Measurements from ENCODE around the gene CSNK1D.
A peak's percentile ranks its signal among the peaks of the same experiment; 100 is the strongest.

The CSNK1D gene

DNA sequence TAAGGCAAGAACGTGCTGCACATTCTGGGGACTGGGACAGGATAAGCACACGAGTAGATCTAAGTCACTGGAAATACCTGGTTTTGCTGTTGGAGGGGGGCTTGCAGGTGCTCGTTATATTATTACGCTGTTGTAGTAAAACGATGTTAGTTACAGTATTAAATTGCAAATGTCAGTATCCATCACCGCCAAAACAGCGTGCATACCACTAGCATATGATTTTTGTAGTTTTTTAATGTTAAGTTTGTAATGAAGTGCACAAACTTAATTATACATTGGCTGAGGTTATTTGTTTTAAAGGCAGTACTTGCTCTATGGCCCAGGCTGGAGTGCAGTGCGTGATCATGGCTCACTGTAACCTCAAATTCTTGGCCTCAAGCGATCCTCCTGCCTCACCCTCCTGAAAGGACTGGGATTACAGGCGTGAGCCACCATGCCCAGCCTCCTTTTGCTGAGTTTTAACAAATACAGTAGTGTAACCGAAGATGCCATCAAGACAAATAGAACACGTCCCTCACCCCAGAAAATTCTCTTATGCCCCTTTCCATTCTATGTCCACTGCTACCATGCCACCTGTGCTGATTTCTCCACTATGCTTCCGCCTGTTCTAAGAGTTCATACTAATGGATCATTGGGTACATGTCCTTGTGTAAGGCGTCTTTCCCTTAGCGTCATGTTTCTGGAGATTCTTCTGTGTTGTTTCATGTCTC, 20.7 kb upstream of the CSNK1D start:
- no peak for DNase-seq

DNA sequence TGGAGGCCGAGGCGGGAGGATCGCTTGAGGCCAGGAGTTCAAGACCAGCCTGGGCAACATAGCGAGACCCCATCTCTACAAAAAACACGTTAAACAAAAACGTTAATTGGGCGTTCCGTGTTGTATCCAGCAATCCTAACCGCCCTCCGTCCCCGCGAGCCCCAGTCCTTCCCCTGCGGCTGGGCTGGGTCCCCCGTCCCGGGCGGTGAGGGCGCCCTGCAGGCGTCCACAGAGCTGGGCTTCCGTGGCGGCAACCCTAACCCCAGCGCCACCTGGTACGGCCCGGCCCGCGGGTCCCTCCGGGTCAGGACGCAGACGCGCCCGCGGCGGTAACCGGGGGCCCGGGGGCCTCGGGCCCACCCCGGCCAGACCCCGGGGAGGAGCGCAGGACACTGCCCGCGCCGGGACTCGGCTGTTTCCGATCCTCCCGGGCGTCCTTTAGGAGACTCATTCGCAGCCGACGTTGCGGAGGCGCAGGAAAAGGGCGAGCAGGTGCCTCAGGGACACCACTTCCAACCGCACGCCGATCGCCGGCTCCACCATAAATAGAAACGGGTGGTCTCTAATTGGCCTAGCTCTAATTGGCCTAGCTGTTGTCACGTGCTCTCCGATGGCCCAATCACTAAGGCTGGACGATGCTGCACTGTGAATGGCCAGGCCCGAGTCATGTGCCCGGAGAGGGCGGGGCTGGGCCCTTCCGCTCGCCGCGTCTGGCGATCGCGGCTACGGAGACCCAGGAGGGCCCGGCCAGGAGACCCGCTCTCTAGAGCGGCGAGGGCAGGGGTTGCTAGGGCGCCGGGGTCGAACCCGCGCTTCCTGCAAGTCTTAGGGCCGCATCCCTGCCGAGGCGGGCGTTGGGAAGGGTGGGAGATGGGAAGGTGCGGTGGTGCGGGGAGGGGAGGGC, 19.0 kb upstream of the CSNK1D start:
- peak; percentile 98 for DNase-seq

DNA sequence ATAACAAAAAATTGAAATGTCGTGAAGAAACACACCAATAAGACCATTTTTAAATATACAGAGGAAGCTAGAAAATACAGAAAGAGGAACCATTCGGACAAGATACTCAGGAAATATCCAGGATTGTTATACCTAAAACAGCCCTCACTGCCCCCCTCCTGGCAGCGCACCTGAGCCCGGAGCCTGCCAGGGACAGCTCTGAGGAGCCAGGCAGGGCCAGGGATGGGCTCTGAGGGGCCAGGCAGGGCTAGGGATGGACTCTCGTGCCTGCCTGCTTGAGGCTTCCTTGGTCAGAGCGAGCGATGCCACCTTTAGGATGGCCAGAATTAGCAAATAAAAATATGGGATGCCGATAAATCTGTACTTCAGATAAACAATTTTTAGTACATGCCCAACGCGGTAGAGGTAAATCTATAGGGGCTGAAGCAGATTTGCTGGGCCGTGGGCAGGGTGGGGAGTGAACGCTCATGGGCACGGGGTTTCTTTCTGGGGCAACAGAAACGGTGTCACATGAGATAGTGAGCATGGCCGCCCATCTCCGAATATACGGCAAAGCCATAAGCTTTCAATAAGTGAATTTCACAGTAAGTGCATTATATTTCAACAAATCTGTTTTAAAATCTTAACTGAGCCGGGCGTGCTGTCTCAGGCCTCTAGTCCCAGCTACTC, 18.2 kb upstream of the CSNK1D start:
- no peak for DNase-seq

DNA sequence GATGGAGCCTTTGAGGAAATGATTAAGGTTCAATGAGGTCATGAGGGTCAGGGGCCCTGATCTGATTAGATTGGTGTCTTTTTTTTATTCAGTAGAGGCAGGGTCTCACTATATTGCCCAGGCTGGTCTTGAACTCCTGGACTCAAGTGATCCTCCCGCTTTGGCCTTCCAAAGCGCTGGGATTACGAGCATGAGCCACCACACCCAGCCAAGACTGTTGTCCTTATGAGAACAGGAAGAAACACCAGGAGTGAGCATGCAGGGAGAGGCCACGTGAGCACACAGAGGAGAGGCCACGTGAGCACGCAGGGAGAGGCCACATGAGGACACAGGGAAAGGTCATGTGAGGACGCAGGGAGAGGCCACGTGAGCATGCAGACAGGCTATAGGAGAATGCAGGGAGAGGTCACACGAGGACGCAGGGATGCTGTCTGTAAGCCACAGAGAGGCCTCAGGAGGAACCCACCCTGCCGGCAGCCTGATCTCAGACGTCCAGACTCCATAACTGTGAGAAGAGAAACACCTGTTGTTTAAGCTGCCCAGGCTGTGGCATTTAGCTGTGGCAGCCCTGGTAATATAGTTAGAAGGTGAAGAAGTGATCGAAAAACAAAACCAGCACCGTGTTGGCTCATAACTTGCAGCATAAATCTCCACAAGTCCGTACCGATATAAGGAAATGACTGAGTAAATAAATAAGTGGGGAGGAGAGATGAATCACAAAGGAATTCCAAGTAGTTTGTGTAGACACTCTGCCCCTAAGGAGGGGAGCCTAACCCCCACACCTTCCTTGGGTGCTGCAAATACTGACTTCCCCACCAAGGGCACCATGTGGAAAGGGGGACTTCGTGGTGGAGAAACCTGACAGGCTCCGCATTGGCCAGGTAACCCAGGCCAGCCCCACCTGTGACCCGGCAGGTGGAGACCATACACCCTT, 14.6 kb upstream of the CSNK1D start:
- DNase-seq = peak; percentile 25

DNA sequence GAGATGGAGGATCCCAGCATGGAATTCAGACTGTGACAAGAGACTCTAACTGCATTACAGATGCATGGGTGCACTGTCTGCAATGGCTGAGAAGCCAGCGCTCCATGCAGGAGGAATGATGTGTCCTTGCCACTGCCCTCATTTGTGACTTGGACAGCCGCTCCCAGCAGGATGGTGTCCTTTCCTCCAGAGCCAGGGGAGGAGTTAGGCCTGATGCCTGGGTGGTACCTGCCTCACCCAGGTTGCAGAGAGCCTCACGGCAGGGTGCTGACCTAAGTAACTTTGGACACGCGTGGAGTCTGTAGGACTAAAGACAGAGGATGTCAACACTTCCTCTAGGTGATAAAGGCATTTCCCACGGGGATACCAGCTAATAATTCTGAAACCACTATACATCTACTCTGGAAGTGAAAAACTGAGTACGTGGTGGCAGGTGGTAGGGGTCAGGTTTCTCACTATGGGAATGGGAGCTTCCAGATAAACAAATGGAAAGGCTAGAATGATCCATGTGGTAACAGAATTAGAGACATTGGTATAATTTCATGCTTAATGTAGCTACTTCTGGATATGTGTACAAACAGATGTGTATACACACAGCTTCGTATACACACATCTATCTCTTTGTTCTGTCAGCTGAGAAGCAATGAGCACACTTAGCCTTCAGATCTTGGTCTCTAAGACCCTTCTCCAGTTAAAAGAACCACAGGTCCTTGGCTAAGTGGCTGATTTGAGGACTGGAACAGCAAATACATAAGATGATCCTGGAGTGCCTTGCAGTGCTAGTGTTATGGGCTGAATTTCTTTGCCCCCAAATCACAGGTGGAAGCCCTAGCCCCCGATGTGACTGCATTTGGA, 13.7 kb upstream of the CSNK1D start:
- DNase-seq = no peak

DNA sequence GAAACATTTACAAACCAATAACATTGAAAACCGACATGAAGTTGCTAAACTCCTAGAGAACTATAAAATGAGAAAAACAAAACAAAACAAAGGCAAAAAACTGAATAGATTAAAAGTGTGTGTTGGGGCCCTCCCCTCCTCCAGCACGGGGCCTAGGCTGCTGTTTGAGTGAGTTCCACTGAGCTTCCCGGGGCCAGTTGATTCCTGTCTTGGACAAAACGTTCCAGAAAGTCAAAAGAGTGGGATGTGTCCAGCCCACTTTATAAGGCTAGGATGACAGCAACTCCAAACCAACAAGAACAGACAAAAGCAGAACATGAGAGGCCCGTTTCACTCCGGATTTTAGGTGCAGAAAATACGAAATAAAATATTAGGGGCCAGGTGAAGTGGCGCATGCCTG, 11.6 kb upstream of the CSNK1D start:
- DNase-seq = no peak

DNA sequence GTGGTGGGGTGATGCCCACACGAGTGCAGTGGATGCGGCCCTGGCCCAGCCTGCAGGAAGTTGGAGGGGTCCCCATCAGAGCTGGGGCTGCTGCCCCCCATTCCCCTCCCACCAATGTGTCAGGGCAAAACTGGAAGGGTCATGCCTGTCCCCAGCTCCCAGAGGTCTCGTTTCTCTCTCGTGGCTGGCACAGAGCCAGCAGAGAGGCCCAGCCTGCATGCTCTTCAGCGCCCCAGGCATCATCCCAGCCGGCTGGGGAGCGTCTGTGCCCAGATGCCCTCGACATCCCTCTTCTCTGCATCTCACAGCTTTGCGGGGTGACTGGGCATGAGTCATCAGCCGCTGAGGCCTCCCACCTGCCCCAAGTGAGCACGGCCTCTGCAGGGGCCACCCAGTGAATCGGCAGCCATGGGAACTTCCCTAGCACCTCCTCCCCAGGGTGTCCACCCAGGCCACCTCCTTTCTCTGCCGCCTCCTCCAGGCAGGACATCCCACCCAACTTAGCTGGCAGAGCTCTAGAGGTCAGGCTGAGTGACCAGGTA, 9.8 kb upstream of the CSNK1D start:
- DNase-seq = peak; percentile 48

DNA sequence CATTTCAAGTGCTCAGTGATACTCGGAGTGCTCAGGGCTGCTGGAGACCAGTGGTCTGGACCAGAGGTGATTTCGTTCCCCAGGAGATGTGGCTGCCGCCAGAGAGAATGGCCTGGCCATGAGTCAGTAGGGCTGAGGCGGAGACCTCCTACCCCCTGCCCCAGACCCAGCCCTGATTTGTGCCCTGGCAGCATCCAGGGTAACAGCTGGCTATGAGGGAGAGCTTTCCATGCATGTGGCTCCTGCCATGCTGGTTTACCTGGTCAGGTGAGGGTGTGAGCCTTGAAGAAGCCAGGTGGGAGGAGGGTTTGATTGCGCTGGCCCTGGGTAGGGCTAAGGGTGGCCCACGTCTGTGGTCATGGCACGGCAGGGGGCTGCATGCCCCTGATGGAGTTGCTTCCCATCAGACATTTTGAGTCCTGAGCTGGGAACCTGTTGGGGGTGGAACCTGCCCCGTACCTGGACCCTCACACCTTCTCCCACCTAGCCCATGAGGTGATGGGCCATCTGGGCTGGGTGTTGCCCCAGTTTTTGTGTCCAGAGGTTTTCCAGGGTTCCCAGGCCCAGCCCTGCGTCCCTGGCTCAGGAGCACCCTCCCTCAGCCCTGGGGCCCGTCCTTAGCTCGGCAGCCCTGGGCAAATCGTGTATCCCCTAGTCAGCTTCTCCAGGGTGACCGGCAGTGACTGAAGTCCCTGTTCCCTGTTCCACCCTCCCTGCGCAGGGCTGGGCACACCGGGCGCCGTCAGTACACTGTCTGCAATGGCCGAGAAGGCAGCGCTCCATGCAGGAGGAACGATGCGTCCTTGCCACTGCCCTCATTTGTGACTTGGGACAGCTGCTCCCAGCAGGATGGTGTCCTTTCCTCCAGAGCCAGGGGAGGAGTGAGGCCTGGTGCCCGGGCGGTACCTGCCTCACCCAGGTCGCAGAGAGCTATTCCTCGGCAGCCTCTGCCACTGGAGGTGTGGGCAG, 9.0 kb upstream of the CSNK1D start:
- DNase-seq = no peak

DNA sequence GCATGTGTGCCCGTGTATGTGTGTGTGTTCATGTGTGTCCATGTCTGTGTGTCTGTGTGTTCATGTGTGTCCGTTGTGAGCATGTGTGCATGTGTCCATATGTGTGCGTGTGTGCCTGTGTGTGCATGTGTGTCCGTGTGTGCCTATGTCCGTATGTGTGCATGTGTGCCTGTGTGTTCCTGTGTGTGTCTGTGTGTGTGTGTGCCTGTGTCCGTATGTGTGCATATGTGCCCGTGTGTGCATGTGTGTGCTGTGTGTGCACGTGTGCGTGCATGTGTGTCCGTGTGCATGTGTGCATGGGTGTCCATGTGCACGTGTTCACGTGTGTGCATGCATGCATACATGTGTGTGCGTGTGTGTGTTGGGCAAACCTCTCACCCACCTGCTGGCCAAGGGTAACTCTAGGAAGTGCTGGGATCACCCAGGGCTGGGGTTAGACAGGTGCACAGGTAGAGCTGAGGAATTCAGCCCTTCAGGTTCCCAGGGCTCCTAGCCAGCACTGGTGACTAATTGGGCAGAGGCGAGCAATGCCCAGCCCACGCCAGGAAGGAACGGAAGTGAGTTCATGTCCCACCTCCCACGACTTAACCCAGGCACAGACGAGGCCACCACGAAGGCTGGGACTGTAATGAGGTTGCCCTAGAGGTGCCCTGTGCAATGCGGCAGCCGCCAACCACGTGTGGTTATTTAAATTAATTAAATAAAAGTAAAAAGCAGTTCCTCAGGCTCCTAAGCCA, 8.2 kb upstream of the CSNK1D start:
- DNase-seq = no peak

DNA sequence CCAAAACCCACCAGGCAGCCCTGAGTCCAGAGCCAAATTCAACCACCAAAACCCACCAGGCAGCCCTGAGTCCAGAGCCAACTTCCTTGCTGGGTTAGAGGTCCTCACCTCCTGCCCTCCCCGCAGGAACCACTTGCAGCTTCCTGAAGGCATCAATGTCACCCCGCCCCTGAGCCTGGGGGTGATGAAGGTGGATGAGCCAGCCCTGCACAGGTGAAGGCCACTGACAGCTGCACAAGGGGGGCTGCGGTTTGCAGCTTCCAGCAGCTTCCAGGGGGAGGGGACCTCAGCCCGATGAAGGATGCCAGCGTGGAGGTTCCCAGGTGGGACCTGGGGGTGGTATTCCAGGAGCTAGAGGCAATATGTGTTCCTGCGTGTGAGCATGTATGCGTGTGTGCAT, 7.6 kb upstream of the CSNK1D start:
- DNase-seq = no peak

DNA sequence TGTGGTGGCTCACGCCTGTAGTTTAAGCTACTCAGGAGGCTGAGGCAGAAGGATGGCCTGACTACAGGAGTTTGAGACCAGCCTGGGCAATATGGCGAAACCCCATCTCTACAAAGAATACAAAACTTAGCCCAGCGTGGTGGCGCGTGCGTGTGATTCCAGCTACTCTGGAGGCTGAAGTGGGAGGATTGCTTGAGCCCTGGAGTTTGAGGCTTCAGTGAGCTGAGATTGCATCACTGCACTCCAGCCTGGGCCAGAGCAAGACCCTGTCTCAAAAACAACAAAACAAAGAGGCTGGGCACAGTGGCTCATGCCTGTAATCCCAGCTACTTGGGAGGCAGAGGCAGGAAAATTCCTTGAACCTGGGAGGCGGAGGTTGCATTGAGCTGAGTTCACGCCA, 7.0 kb upstream of the CSNK1D start:
- DNase-seq = no peak

DNA sequence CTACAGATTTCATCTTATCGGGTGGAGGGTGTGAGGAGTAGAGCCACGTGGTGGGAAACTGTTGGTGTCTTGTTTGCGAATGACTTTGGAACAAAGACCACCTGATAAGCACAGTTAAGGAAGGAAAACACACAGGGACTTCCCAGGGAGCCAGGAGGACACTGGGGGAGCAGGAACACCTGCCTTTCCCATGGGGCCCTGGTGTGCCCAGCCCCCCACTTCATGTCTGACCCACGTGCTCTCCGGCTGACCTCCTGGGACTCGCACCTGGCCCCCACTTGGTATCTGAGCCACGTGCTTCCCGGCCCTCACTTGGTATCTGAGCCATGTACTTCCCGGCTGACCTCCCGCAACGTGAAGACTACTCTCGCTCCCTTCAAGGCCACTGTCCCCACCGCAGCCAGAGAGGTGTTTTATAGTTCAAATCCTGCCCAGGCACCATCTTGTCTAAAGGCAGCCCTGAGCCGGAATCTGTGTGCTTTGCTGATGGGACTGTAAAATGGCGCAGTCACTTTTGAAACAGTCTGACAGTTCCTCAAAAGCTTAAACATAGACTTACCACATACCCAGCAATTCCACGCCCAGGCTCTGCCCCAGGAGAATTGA, 5.4 kb upstream of the CSNK1D start:
- no peak for DNase-seq

DNA sequence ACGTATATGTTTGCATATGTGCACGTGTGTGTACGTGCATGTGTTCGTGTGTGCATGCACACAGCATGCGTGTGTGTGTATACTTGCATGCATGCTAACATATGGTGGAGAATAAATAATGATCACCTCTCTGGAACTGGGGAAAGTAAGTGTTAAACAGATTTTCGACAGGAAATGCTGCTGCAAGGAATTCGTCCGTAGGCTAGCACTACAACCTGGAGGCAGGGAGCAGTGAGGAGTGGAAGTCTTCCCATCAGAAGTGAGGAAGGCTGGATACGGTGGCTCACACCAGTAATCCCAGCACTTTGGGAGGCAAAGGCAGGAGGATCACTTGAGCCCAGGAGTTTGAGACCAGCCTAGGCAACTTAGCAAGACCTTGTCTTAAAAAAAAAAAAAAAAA, 4.8 kb upstream of the CSNK1D start:
- no peak for DNase-seq

DNA sequence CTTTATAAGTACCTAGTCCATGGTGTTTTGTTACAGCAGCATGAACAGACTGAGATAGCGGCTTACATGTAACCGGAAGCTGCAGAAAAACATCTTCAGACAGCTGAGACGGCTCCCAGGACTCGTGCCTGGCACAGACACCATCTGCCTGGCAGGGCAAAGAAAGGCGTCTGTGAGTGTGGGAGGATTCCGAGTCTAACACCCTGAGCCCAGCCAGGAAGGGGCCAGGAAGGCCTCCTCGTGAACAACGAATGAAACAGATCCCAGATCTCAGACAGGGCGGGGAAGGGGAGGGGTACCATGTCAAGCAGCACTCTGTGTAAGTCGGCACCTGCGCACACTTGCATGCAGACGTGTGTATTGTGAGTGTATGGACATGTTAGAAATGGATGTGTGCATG, 4.4 kb upstream of the CSNK1D start:
- DNase-seq = no peak

DNA sequence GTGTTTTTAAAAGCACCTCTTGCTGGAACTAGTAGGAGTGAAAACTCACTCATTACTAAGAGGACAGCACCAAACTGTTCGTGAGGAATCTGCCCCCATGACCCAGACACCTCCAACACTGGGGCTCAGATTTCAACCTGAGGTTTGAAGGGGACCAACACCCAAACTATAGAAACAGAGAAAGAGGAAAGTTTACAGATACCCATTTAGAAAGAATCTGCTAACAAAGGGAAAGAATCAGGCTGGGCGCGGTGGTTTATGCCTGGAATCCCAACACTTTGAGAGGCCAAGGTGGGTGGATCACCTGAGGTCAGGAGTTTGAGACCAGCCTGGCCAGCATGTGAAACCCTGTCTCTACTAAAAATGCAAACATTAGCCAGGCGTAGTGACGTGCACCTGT, 3.4 kb upstream of the CSNK1D start:
- no peak for DNase-seq

DNA sequence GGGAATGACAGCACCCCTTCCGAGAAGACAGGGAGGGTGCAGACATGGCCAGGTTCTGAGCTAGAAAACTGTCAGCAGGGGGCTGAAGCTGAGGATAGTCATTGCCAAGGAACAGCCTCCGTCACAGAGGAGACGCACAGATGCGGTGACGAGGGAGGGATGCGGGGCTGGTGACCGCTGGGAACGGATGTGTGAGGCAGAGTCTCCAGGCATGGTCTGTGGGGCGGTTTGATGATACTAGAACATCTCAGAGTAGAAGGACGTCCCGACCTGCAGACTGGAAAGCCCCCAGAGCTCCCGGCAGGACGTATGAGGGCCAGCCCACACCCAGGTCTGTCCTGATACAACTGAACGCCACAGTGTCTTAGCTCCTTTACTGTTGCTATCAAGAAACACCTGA, 1.8 kb upstream of the CSNK1D start:
- no peak for DNase-seq

DNA sequence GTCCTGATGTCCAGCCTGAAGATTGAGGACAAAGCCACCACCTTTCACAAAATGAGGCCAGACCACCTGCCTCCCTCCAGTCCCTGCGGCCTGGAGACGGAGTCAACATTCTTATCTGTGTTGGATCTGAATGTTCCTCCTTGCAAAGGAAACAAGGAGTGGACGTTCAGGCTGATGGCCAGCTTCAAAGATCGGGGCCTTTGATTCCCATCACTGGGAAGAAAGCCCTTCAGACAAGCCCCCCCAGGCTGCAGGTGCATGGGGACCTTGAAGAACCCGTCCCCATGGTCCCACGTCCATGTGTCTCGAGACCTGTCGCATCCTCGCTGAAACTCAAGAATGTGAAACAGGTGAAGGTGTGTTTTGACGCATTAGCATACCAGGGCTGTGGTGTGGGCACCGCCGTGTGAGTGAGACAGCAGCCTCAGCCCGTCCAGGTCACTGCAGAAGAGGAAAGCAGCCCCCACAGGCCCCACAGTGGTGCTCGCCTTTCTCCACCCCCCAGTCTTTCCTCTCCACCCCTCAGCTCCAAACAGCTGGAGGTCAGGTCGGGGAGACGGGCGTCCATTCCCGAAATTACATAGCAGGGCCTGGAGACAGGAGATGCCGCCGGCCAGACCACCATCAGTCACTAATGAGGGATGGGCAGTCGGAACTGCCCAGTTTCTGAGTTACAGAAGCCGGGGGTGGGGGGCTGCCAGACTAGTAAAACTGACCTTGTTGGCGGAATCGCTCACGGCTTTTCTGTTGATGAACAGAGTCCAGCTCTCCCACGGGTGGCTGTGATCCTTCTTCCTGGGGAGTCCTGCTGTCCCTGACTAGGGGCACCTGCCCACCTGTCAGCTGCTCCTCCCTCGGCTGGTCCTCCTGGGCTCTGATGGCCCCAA, 877 bp upstream of the CSNK1D start:
- no peak for DNase-seq

All from fibroblast of upper back skin (primary cell).